ENCODE results near the gene TIMM21. TPM values are rescaled to one million over a fixed set of nuclear protein-coding genes. Genes with fewer than 3 reads are reported as not detected.

Gene TIMM21
- polyA plus RNA-seq, 1 experiment, result 52.7 TPM

DNA sequence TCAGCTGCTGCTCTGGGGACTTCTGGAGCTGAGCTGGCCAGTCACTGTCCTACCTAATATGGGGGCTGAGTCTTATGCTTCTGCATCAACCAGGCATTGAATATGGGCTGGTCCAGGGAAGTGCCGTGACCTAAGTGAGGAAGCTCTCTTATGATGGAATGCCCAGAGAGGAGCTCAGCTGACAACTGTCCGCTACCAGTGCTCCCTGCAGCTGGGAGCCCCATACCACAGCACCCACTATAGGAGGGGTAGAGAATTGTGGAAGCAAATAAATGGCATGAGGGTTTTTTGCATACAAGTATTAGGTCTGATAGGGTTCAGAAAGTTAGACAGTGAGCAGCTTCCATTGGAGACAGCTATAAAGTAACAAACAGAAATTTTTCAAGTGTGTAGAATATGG is 4.5 kb downstream of the TIMM21 start:
- Histone ChIP-seq H3K9me3 (ENCODE audit: control insufficient read depth, insufficient read depth, low read length) (no peaks in the 10 kb centered on the region), H3K27me3 (ENCODE audit: control insufficient read depth, insufficient read depth, low read length) (no peaks in the 10 kb centered on the region), H3K27ac (ENCODE audit: low read depth, low read length) (no peak overlapping the region), H3K4me3 (ENCODE audit: low read depth, low read length) (no peak overlapping the region)
- POLR2A ChIA-PET, result no interaction called here
- no peak for DNase-seq (ENCODE audit: low read depth, low spot score)
- TF ChIP-seq, protein P1, sequence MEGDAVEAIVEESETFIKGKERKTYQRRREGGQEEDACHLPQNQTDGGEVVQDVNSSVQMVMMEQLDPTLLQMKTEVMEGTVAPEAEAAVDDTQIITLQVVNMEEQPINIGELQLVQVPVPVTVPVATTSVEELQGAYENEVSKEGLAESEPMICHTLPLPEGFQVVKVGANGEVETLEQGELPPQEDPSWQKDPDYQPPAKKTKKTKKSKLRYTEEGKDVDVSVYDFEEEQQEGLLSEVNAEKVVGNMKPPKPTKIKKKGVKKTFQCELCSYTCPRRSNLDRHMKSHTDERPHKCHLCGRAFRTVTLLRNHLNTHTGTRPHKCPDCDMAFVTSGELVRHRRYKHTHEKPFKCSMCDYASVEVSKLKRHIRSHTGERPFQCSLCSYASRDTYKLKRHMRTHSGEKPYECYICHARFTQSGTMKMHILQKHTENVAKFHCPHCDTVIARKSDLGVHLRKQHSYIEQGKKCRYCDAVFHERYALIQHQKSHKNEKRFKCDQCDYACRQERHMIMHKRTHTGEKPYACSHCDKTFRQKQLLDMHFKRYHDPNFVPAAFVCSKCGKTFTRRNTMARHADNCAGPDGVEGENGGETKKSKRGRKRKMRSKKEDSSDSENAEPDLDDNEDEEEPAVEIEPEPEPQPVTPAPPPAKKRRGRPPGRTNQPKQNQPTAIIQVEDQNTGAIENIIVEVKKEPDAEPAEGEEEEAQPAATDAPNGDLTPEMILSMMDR (IDR thresholded peaks at IDR 0.05; ENCODE audit: low read depth, low read length), result peak; percentile 39
- CTCF ChIA-PET, result interaction anchor here (0.6 to 2.2 kb wide), 4 partner anchors 10 to 399 kb away, joined by 3 to 7 read pairs (median 4); no protein-coding TSS in a partner anchor

DNA sequence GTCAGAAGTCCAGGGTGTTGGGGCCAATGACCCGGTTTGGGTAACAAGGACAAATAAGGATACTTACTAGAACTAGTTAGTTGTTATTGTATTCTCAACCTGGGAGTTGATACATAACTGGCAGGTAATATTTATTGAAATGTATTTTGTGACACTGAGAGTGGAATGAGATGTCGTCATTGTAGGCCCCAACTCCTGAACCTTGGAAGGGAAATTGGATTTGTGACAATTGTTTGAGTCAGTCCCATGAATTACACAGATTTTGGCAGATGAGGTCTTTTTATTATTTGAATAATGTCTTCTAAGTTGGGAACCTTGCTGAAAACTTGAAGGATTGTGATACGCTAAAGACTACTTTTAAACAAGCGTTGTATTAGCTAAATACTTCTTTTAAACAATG is 5.1 kb downstream of the TIMM21 start:
- ChIA-PET POLR2A (no interaction called here), CTCF (interaction anchor here (0.6 to 2.2 kb wide), 4 partner anchors 9 to 435 kb away, joined by 3 to 7 read pairs (median 4); no protein-coding TSS in a partner anchor)
- H3K27ac ChIP-seq (ENCODE audit: low read depth, low read length), result no peak overlapping the region

DNA sequence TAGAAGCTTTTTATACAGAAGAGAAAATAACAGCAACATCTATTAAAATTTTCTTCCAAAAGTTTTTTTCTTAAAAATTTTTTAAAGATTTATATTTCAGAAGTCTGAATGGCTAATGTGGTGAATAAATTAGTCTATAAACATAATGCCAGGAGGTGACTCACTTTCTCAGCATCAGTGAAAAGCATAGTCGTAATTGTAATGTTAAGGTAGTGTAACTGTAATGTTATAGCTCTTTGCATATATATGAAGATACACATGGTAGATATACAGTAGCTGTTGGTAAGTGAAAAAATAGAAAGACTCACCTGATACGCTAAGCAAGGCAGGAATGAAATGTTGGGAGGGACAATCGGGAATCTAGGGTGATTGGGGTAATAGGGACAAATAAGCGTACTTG is 5.5 kb downstream of the TIMM21 start:
- DNase-seq (ENCODE audit: low read depth, low spot score), result no peak
- Histone ChIP-seq H3K27me3 (ENCODE audit: control insufficient read depth, insufficient read depth, low read length) (no peaks in the 10 kb centered on the region), H3K4me3 (ENCODE audit: low read depth, low read length) (no peak overlapping the region), H3K9me3 (ENCODE audit: control insufficient read depth, insufficient read depth, low read length) (no peaks in the 10 kb centered on the region), H3K27ac (ENCODE audit: low read depth, low read length) (no peak overlapping the region)
- CTCF ChIA-PET, result interaction anchor here (0.6 to 2.2 kb wide), 3 partner anchors 9 to 434 kb away, joined by 3 to 7 read pairs (median 3); no protein-coding TSS in a partner anchor
- POLR2A ChIA-PET, result no interaction called here
- TF ChIP-seq, protein P1 (IDR thresholded peaks at IDR 0.05; ENCODE audit: low read depth, low read length), result no peak

More for the DNA sequence above, 5.1 kb downstream of the TIMM21 start:
- no peak overlapping the region for H3K4me3 ChIP-seq (ENCODE audit: low read depth, low read length)
- no peaks in the 10 kb centered on the region for H3K9me3 ChIP-seq (ENCODE audit: control insufficient read depth, insufficient read depth, low read length)
- TF ChIP-seq, protein P1 (IDR thresholded peaks at IDR 0.05; ENCODE audit: low read depth, low read length), result no peak
- DNase-seq (ENCODE audit: low read depth, low spot score), result no peak
- H3K27me3 ChIP-seq (ENCODE audit: control insufficient read depth, insufficient read depth, low read length), result no peaks in the 10 kb centered on the region

DNA sequence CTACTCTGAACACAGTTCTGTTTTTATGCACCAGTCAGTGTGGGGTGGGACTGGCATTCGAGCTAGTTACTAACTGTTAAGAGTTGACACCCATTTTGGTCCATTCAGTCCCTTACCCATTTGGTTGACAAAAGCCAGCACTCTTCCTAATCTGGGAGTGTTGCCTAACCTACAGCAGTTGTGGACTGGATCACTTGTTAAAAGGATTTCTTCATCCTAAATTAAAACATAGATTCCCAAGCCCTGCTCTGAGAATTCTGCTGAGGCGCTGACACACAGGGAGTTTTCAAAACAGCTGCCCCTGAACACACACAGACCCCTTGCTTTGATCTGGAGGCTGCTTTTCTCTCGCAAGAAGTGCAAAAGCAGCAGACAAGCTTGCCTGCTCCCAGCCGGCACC is 6.4 kb downstream of the TIMM21 start:
- no peak for DNase-seq (ENCODE audit: low read depth, low spot score)
- no peak overlapping the region for H3K4me3 ChIP-seq (ENCODE audit: low read depth, low read length)
- ChIA-PET CTCF (no interaction called here), POLR2A (no interaction called here)
- TF ChIP-seq, protein P1 (IDR thresholded peaks at IDR 0.05; ENCODE audit: low read depth, low read length), result no peak
- no peaks in the 10 kb centered on the region for H3K9me3 ChIP-seq (ENCODE audit: control insufficient read depth, insufficient read depth, low read length)
- H3K27ac ChIP-seq (ENCODE audit: low read depth, low read length), result no peak overlapping the region
- no peaks in the 10 kb centered on the region for H3K27me3 ChIP-seq (ENCODE audit: control insufficient read depth, insufficient read depth, low read length)

DNA sequence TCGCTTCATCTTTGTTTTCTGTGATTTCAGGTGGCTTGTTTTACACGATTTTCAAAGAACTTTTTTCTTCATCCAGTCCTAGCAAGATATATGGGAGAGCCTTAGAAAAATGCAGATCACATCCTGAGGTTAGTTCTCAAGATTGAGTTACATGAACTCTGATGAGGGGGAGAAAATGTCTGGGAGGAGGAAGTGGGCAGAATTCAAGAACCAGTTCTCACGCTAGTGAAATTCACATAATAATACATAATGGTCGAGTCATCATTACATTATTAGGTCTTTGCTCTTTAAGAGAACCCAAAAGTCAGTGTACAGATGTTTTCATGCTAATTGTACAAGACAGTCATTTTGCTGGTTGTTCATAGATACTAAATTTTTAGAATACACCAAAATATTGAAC is 7.0 kb downstream of the TIMM21 start:
- H3K4me3 ChIP-seq (ENCODE audit: low read depth, low read length), result no peak overlapping the region
- no peaks in the 10 kb centered on the region for H3K9me3 ChIP-seq (ENCODE audit: control insufficient read depth, insufficient read depth, low read length)
- no peak for DNase-seq (ENCODE audit: low read depth, low spot score)
- POLR2A ChIA-PET, result no interaction called here
- H3K27ac ChIP-seq (ENCODE audit: low read depth, low read length), result no peak overlapping the region
- no peaks in the 10 kb centered on the region for H3K27me3 ChIP-seq (ENCODE audit: control insufficient read depth, insufficient read depth, low read length)
- CTCF ChIA-PET, result no interaction called here
- TF ChIP-seq, protein P1 (IDR thresholded peaks at IDR 0.05; ENCODE audit: low read depth, low read length), result no peak

Data from AG04450 (cell line).